Liver (tissue), 3 donors: Measurements from ENCODE around the gene C1QTNF1.

Source experiments
- GABPA ChIP-seq, 2 donors: IDR thresholded peaks in 1 of 2; conservative IDR thresholded peaks in 1 of 2; 2 replicates each; pipeline ENCODE4 v1.6.1; 2016; ENCODE audit warnings: antibody characterized with exemption in 2 of 2, mild to moderate bottlenecking in 1 of 2, moderate library complexity in 1 of 2
- RAD21 ChIP-seq, 2 donors: IDR thresholded peaks; 2 replicates each; pipeline ENCODE4 v1.6.1; 2016; ENCODE audit warnings: antibody characterized with exemption in 2 of 2, mild to moderate bottlenecking in 2 of 2
- TF ChIP-seq, protein P1 (sequence below): fragments of 150-350 bp; IDR thresholded peaks from 2 replicates; pipeline ENCODE4 v1.5.1; 2017; ENCODE audit warnings: improper control_type of control experiment, low read depth, low read length; ENCODE audit not compliant: missing input control
- TF ChIP-seq, protein P2 (sequence below): IDR thresholded peaks from 2 replicates; pipeline ENCODE4 v1.6.1; 2016; ENCODE audit warnings: antibody characterized with exemption
- donor health status: healthy.
- donor health status: healthy.

DNA sequence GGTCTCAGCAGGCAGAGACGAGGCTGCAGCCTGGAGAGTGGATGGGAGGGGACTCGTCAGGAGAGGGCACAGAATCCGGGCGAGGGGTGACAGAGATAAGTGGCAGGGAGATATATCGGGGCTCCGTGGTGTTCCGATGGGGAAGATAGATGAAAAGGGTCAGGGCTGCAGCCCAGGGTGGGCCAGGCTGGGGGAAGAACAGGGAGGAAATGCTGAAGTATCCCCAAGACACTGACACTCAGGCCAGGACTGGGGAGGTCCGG is 46.4 kb upstream of the C1QTNF1 start:
- TF ChIP-seq, protein P1, sequence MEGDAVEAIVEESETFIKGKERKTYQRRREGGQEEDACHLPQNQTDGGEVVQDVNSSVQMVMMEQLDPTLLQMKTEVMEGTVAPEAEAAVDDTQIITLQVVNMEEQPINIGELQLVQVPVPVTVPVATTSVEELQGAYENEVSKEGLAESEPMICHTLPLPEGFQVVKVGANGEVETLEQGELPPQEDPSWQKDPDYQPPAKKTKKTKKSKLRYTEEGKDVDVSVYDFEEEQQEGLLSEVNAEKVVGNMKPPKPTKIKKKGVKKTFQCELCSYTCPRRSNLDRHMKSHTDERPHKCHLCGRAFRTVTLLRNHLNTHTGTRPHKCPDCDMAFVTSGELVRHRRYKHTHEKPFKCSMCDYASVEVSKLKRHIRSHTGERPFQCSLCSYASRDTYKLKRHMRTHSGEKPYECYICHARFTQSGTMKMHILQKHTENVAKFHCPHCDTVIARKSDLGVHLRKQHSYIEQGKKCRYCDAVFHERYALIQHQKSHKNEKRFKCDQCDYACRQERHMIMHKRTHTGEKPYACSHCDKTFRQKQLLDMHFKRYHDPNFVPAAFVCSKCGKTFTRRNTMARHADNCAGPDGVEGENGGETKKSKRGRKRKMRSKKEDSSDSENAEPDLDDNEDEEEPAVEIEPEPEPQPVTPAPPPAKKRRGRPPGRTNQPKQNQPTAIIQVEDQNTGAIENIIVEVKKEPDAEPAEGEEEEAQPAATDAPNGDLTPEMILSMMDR, result no peak
- TF ChIP-seq GABPA (IDR thresholded peaks at IDR 0.05 in 1 of 2, conservative IDR thresholded peaks at IDR 0.05 in 1 of 2), result no peak
- TF ChIP-seq, protein P2, sequence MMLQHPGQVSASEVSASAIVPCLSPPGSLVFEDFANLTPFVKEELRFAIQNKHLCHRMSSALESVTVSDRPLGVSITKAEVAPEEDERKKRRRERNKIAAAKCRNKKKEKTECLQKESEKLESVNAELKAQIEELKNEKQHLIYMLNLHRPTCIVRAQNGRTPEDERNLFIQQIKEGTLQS, result no peak
- TF ChIP-seq RAD21 (IDR thresholded peaks at IDR 0.05), result no peak
